Nephron progenitor cell (in vitro differentiated cells): Measurements from ENCODE around the gene GSTCD.
A peak's percentile ranks its signal among the peaks of the same experiment; 100 is the strongest.

ENCODE experiments used
- DNase-seq: peaks from one replicate; pipeline ENCODE4 v3.0.0; 2021
- H3K27ac Mint-ChIP-seq: 2 replicates; pipeline ENCODE4 v1.8.0; 2021; ENCODE audit warnings: mild to moderate bottlenecking, moderate library complexity, mixed read lengths
- H3K27me3 Mint-ChIP-seq: 2 replicates; pipeline ENCODE4 v1.8.0; 2021; ENCODE audit warnings: mild to moderate bottlenecking, low read depth, mixed read lengths; ENCODE audit not compliant: poor library complexity
- H3K36me3 Mint-ChIP-seq: 2 replicates; pipeline ENCODE4 v1.8.0; 2021; ENCODE audit warnings: low read depth, mixed read lengths
- H3K4me1 Mint-ChIP-seq: 2 replicates; pipeline ENCODE4 v1.8.0; 2021; ENCODE audit warnings: mixed read lengths
- H3K4me3 Mint-ChIP-seq: 2 replicates; pipeline ENCODE4 v1.8.0; 2021; ENCODE audit warnings: mild to moderate bottlenecking, moderate library complexity, mixed read lengths
- H3K9me3 Mint-ChIP-seq: 2 replicates; pipeline ENCODE4 v1.8.0; 2021; ENCODE audit warnings: mild to moderate bottlenecking, moderate library complexity, mixed read lengths
- TF ChIP-seq, protein P1 (sequence below): fragments of 200-600 bp; sonication (generic); IDR thresholded peaks from 2 replicates; pipeline ENCODE4 v1.5.0; 2021; ENCODE audit warnings: antibody characterized with exemption

The GSTCD gene

DNA sequence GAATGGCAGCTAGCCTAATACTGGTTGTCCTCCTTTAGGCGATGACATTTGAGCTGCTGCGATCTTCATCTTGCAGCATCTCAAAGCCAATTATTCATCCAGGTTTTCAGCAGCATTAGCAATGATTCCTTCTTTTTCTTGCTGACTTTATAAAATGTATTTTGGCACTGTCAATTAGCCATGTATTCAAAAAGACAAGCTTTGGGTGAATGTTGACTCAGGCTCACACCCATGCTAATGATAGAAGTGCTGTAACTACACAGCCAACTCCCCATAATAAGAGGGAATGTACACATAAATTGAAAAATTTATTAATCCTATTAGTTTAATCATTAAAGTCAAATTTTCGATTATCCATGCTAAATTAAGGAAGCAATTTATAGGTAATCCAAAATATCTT, 162.4 kb downstream of the GSTCD start:
- Mint-ChIP-seq H3K27me3 (no peaks in the 10 kb centered on the region), H3K9me3 (no peaks in the 10 kb centered on the region), H3K4me3 (no peak overlapping the region), H3K36me3 (no peaks in the 10 kb centered on the region), H3K27ac (no peak overlapping the region), H3K4me1 (no peaks in the 10 kb centered on the region)
- no peak for DNase-seq
- TF ChIP-seq, protein P1, sequence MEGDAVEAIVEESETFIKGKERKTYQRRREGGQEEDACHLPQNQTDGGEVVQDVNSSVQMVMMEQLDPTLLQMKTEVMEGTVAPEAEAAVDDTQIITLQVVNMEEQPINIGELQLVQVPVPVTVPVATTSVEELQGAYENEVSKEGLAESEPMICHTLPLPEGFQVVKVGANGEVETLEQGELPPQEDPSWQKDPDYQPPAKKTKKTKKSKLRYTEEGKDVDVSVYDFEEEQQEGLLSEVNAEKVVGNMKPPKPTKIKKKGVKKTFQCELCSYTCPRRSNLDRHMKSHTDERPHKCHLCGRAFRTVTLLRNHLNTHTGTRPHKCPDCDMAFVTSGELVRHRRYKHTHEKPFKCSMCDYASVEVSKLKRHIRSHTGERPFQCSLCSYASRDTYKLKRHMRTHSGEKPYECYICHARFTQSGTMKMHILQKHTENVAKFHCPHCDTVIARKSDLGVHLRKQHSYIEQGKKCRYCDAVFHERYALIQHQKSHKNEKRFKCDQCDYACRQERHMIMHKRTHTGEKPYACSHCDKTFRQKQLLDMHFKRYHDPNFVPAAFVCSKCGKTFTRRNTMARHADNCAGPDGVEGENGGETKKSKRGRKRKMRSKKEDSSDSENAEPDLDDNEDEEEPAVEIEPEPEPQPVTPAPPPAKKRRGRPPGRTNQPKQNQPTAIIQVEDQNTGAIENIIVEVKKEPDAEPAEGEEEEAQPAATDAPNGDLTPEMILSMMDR: no peak

DNA sequence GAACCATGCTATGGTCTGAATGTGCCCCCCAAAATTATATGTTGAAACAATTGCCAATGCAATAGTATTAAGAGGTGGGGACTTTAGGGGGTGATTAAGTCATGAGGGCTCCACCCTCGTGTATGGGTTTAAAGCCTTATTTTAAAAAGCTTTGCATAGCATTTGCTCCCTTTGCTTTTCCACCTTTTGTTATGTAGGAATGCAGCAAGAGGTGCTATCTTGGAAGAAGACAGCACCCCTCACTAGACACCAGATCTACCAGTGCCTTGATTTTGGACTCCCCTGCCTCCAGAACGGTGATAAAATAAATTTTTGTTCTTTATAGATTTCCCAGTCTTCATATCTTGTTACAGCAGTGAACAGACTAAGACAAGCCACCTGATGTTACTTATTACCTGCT, 163.4 kb downstream of the GSTCD start:
- TF ChIP-seq, protein P1: no peak
- Mint-ChIP-seq H3K27ac (no peak overlapping the region), H3K4me1 (no peaks in the 10 kb centered on the region), H3K27me3 (no peaks in the 10 kb centered on the region), H3K4me3 (no peak overlapping the region), H3K9me3 (no peaks in the 10 kb centered on the region), H3K36me3 (no peaks in the 10 kb centered on the region)
- no peak for DNase-seq

DNA sequence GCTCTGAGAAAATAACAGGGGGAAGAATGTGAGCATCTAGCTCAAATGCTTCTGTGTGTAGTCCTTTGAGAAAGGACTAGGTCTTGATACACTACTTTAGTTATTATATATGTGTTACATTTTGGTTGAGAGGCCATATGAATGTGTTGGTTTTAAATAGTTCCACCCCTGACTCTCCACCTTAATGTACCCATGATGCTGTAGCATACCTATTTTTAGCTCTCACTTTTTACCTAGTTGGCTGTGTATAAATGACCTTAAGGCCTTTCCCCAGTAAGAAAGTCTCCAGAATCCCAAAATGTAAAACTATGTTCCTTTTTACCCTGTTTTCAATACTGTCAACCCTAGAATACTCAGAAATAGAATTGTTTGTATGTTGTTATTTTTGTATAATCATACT, 166.6 kb downstream of the GSTCD start:
- no peaks in the 10 kb centered on the region for H3K4me1 Mint-ChIP-seq
- peaks cover 8% of the 10 kb centered on the region for H3K9me3 Mint-ChIP-seq
- no peak overlapping the region for H3K4me3 Mint-ChIP-seq
- no peak for DNase-seq
- no peaks in the 10 kb centered on the region for H3K36me3 Mint-ChIP-seq
- TF ChIP-seq, protein P1: no peak
- no peak overlapping the region for H3K27ac Mint-ChIP-seq
- no peaks in the 10 kb centered on the region for H3K27me3 Mint-ChIP-seq

DNA sequence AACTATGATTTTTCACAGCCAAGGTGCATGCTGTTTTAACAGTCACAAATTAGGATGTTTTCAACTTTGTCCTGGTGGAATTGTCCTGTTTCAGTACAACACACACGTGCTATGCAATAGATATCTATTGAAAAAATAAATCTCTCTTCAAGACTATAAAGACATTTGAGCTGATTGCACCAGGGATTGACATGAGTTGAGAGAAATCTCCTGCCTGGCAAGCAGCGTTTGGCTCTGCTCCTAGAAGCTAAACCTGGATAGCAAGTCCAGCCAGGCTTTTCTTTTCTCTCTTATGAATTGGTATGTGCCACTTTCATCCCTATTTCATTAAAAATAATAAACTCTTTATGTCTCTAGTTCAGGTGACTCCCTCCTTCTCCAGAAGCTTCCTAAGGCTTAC, 170.1 kb downstream of the GSTCD start:
- no peak for DNase-seq
- peaks cover 4% of the 10 kb centered on the region for H3K27me3 Mint-ChIP-seq
- H3K4me3 Mint-ChIP-seq: no peak overlapping the region
- no peaks in the 10 kb centered on the region for H3K4me1 Mint-ChIP-seq
- H3K36me3 Mint-ChIP-seq: no peaks in the 10 kb centered on the region
- no peak overlapping the region for H3K27ac Mint-ChIP-seq
- peaks cover 8% of the 10 kb centered on the region for H3K9me3 Mint-ChIP-seq
- TF ChIP-seq, protein P1: no peak

DNA sequence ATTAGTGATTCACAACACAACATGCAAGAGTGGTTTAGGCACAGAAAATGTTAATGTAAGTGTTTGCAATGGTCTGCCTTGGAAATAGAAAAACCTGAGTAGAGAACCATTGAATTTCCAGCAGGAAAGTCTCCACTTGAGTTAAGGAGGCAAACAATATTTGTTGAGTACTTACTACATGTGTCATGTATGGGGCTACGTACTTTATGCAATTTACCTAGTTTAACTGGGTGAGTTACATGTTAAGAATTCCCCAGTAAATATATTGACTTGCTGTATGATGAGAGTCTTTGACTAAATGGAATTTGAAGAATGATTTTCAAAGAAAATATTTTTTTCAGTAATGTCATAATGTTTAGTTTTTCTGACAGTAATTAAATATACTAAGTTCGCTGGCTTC, 178.9 kb downstream of the GSTCD start:
- no peak for DNase-seq
- Mint-ChIP-seq H3K4me1 (no peaks in the 10 kb centered on the region), H3K4me3 (no peak overlapping the region), H3K36me3 (no peaks in the 10 kb centered on the region), H3K9me3 (peaks cover 4% of the 10 kb centered on the region), H3K27ac (no peak overlapping the region), H3K27me3 (peaks cover 26% of the 10 kb centered on the region)
- TF ChIP-seq, protein P1: no peak

DNA sequence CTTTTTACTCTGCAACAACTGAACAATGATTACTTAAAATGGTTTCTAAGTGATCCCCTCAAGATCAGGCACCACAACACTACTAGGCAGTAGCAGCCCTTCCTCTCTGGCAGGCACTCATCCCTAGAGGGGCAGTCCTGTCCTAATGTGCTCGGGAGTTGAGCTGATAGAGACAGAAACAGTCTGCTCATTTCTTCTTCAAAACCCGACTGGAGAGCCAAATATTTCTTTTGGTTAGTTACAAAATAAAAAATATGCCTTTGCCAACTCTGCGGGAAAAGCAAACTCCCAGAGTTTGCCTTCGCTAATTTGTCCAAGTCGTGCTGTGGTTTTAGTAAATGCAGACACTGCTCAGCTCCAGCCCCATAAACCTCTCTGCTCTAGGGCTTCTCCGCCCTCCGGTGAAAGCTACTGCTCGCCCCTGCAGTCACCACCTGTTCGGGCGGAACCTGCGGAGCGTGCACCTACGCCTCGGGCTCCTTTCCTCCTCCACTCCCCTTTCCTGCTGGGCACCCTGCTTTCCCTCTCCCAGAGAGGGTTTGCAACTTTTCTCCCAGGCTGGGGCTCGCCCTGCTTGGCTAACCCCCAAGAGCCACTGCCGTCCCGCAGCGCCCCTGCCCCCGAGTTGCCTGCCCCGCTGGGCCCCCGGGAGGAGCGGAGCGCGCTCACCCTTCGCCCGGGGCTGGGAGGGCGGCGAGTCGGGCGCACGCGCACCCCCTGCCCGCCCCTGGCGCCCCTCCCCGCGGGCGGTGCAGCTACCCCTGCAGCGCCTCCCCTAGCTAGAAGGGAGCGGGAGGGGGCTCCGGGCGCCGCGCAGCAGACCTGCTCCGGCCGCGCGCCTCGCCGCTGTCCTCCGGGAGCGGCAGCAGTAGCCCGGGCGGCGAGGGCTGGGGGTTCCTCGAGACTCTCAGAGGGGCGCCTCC, 186.3 kb downstream of the GSTCD start, which contains the start of gene NPNT:
NPNT (plus strand) TSS at position 812 of the 923 bp plus-strand sequence. CDS start 182 bp downstream, outside the sequence.
- TF ChIP-seq, protein P1: no peak
- Mint-ChIP-seq H3K36me3 (no peaks in the 10 kb centered on the region), H3K9me3 (no peaks in the 10 kb centered on the region), H3K27ac (no peak within 1 kb of the TSS), H3K4me3 (peak within 1 kb of the TSS; percentile 81), H3K27me3 (peaks cover 94% of the 10 kb centered on the region), H3K4me1 (peaks cover 8% of the 10 kb centered on the region)
- peak; percentile 69 for DNase-seq
